ENCODE measurements around the gene GATD1. TPM values are rescaled to one million over a fixed set of nuclear protein-coding genes. Genes with fewer than 3 reads are reported as not detected.
A peak's percentile ranks its signal among the peaks of the same experiment; 100 is the strongest.

Gene GATD1
- total RNA-seq, 3 donors from 2014 or later = 9.9 to 17.4 (median 16.4) TPM

DNA sequence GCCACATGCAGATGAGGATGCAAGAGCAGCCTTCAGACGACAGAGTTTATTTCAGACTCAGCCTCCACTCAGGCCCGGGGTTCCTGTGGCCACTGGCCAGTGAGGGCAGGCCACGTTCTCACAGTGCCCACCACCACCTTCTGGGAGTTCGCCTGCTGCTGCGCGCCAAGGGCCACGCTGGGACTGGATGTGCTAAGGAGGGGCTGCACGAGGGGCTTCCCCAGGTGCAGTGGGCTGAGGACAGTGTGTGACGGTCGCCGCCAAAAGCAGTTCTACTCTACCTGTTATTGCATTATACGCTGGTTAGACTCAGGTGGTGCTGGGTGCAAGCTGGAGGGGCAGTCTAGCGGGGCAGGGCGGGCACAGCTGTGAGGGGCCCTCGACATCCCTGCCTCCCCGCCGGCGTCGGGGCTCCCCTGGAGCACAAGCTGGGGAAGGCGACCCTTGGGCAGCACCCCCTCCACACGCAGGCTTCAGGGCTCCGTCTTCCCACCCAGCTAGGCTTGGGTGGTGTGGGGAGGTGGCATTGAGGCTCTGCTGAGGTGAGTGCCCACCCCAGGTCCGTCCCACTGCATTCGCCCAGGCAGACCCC is 9.9 kb upstream of the GATD1 start:
- DNase-seq (ENCODE audit: low spot score in 2 of 2) = no peak
- Histone ChIP-seq H3K36me3 (no peaks in the 10 kb centered on the region), H3K27me3 (peaks cover 0 to 11% of the 10 kb centered on the region in 2 donors), H3K27ac (no peak overlapping the region), H3K9me3 (no peaks in the 10 kb centered on the region), H3K4me1 (no peaks in the 10 kb centered on the region), H3K4me3 (no peak overlapping the region)
- intact Hi-C loops (cut with DNase I; ENCODE audit: low total_unique reads) = no loop called here
- TF ChIP-seq POLR2A (IDR thresholded peaks at IDR 0.05) (no peak), POLR2AphosphoS5 (IDR thresholded peaks at IDR 0.05) (no peak)

DNA sequence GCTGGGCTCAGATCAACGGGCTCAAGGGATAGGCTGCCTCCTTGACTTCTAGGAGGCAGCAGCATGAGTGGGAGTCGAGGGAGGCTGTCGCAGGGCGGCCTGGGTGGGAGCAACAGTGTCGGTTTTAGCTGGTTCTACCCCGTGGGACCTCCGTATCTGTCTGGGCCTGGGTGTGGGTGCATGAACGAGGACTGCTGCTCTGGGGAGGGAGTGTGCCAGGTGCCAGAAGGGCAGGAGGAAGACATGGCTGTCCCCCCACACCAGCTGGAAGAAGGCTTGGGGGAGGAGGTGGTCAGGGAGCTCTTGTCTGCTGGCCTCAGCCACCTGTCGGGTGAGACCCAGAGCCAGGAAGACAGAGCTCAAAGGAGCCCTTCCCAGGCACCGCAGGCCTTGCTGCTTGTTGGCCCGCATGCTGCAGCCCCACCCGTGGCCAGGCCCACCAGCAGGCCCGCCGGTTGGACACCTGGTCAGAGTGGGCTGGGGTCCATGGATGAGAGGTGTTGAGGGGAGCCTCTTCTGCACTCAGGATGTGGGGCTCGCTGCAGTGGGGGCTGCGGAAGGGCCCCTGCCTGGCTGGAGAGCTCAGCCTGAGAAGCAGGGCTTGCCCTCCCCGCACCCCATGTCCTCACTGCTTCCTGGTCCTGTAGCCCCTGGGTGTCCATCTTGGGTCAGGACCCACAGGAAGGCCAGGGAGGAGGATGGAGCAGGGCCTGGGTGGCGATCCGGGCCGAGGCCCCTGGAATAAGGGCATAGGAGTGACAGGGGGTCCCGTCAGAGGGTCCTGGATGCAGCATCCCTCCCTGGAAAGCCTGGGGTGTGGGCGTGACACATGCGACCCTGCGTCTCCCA is 9.2 kb upstream of the GATD1 start:
- no peak for DNase-seq (ENCODE audit: low spot score in 2 of 2)

DNA sequence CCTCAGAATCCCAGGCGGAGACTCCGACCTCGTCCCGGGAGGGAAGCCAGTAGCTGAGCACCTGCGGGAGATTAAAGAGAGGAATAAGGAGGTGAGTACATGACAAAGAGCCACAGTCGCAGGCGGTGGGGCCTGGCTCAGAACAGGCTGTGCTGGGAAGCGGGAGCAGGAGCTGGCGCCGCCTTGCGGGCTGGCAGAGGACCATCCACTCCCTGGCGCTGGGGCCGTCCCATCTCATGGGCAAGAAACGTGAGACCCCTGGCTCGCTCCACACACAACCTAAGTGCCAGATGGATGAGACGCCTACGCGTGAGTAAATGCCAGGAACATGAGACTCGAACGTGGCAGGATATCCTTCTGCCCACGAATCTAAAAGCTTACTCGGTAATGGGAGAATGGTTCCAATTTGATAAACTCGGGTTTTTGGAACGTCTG is 6.3 kb upstream of the GATD1 start:
- peak; percentile 84 to 85 for DNase-seq (ENCODE audit: low spot score in 2 of 2)
- Histone ChIP-seq H3K4me1 (no peaks in the 10 kb centered on the region), H3K27me3 (no peaks in the 10 kb centered on the region), H3K27ac (peak overlapping the region; percentile 26 to 40), H3K36me3 (no peaks in the 10 kb centered on the region), H3K9me3 (no peaks in the 10 kb centered on the region), H3K4me3 (no peak overlapping the region)
- TF ChIP-seq, protein P1, sequence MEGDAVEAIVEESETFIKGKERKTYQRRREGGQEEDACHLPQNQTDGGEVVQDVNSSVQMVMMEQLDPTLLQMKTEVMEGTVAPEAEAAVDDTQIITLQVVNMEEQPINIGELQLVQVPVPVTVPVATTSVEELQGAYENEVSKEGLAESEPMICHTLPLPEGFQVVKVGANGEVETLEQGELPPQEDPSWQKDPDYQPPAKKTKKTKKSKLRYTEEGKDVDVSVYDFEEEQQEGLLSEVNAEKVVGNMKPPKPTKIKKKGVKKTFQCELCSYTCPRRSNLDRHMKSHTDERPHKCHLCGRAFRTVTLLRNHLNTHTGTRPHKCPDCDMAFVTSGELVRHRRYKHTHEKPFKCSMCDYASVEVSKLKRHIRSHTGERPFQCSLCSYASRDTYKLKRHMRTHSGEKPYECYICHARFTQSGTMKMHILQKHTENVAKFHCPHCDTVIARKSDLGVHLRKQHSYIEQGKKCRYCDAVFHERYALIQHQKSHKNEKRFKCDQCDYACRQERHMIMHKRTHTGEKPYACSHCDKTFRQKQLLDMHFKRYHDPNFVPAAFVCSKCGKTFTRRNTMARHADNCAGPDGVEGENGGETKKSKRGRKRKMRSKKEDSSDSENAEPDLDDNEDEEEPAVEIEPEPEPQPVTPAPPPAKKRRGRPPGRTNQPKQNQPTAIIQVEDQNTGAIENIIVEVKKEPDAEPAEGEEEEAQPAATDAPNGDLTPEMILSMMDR (IDR thresholded peaks at IDR 0.05) = peak; percentile 53 to 64 (median 60)
- TF ChIP-seq POLR2A (IDR thresholded peaks at IDR 0.05) = no peak
- peak; percentile 32 to 53 (median 44) for TF ChIP-seq POLR2AphosphoS5 (IDR thresholded peaks at IDR 0.05)
- intact Hi-C loops (cut with DNase I; ENCODE audit: low total_unique reads) = no loop called here

More for the DNA sequence above, 9.2 kb upstream of the GATD1 start:
- H3K4me1 ChIP-seq = no peaks in the 10 kb centered on the region
- TF ChIP-seq POLR2A (IDR thresholded peaks at IDR 0.05) = no peak
- TF ChIP-seq POLR2AphosphoS5 (IDR thresholded peaks at IDR 0.05) = no peak
- peaks cover 0 to 11% of the 10 kb centered on the region in 2 donors for H3K27me3 ChIP-seq
- no peak overlapping the region for H3K4me3 ChIP-seq
- H3K36me3 ChIP-seq = no peaks in the 10 kb centered on the region
- H3K9me3 ChIP-seq = no peaks in the 10 kb centered on the region
- no peak overlapping the region for H3K27ac ChIP-seq
- intact Hi-C loops (cut with DNase I; ENCODE audit: low total_unique reads) = no loop called here

DNA sequence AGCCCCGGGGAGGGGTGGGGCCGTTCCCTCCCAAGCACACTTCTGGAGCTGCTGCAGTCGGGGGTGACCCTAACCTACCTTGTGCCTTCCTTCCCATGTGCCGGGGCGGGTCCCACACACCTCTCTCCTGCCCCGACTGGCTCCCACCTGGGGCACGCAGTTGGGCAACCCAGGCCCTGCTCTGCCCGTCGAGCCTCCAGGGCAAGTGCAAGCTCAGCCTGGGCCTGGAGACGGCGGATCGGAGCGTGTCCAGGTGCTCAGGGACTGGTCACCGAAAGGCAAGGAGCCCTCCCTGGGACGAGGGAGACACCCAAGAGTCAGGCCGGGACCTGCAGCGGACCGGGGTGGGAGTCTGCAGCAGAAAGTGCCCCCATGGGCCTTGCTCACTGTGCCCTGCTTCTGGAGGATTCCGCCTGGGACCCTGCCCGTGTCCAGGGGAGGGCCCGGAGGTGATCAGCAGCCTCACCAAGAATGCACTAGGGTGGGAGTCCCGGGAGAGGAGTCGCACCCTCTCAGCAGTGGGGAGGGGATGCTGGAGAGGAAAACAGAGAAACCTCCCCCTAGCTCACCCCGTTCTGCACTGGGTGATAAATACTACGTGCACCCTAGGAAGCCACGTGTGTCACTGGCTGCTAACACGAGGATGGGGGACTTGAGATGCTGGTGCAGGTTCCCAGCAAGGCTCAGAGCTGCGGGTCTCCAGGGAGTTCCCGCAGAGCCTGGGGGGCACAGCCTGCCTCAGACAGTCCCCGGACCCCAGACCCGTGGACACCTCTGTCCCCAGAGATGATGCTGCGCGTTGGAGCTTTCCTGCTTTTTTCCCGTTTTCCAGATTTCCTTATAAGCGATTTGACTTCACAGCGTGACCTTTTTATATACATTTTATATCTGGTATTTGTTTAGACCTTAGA is 5.2 kb upstream of the GATD1 start:
- intact Hi-C loops (cut with DNase I; ENCODE audit: low total_unique reads) = no loop called here
- Histone ChIP-seq H3K4me3 (no peak overlapping the region), H3K27ac (peak overlapping the region in 1 of 2 donors; percentile 40), H3K4me1 (peaks cover 0 to 4% of the 10 kb centered on the region in 2 donors), H3K36me3 (no peaks in the 10 kb centered on the region), H3K27me3 (no peaks in the 10 kb centered on the region), H3K9me3 (no peaks in the 10 kb centered on the region)
- no peak for DNase-seq (ENCODE audit: low spot score in 2 of 2)
- TF ChIP-seq, protein P1 (IDR thresholded peaks at IDR 0.05) = no peak
- no peak for TF ChIP-seq POLR2AphosphoS5 (IDR thresholded peaks at IDR 0.05)
- TF ChIP-seq POLR2A (IDR thresholded peaks at IDR 0.05) = no peak

DNA sequence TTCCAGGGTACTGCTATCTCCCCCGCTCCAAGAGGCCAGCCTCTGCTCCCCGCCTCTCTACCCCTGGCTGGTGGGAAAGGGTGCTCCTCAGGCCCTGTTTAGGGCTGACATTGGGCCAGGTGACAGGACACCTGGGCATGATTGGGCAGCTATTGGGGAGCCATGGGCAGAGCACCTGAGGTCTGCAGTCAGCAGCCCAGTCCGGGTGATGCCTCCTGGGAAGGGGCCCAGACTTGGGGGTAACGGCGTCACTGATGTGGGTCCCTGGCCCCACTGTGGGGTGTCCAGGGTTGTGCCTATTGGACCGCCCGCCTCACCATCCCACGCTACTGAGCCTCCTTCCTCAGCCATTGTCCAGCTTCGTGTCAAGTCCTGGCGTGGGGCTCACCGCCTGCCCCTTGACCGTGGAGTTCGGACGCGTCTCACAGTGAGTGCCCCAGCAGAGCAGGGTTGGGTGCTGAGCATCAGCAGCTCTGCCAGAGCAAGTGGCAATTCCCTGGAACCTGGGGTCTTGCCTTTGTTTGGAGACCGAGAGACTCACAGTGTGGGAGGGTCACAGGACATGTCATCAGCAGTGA is 2.8 kb upstream of the GATD1 start:
- H3K27ac ChIP-seq = no peak overlapping the region
- H3K36me3 ChIP-seq = no peaks in the 10 kb centered on the region
- no peak for TF ChIP-seq POLR2A (IDR thresholded peaks at IDR 0.05)
- TF ChIP-seq, protein P1 (IDR thresholded peaks at IDR 0.05) = no peak
- TF ChIP-seq POLR2AphosphoS5 (IDR thresholded peaks at IDR 0.05) = no peak
- peaks cover 7 to 11% of the 10 kb centered on the region in 2 donors for H3K4me1 ChIP-seq
- H3K27me3 ChIP-seq = no peaks in the 10 kb centered on the region
- intact Hi-C loops (cut with DNase I; ENCODE audit: low total_unique reads) = loop anchor here (10.0 kb wide), 1 partner anchor 215 kb away; the partner anchor contains the start of genes LMNTD2 and RASSF7
- DNase-seq (ENCODE audit: low spot score in 2 of 2) = no peak
- H3K9me3 ChIP-seq = no peaks in the 10 kb centered on the region
- no peak overlapping the region for H3K4me3 ChIP-seq
